ENCODE measurements around the gene COL4A2.

Gene COL4A2

GRCh38 chr13:110351636-110352420 is 44.7 kb downstream of the COL4A2 start:
- no peak for DNase-seq (ENCODE audit: low spot score)
- POLR2A ChIA-PET (ENCODE audit: low non-redundant PET), result no interaction called here
- no peak overlapping the region for H3K27ac ChIP-seq
- TF ChIP-seq CTCF (conservative IDR thresholded peaks at IDR 0.05; ENCODE audit: low read depth), result no peak
- CTCF ChIA-PET, result interaction anchor here (0.5 kb wide), 1 partner anchor 472 kb away, joined by 3 read pairs; no protein-coding TSS in a partner anchor

DNA sequence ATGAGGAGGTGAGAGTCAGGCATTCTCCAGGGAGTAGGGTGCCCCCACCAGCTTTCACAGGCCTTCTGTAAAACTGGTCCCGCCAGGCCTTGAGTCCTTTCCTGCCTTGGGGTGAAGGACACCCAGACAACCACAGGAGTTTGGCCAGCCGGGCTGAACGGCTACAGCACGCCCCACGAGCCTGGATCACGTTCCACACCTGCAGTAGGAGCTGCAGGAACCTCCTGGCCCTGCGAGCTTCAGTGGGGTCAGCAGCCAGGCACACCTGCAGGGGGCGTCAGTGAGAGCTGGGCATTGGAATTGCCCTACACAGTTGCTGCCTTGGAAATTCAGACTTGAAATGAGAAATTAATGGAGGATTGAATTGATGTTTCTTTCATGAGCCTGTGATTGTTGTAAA is 45.7 kb downstream of the COL4A2 start:
- TF ChIP-seq CTCF (conservative IDR thresholded peaks at IDR 0.05; ENCODE audit: low read depth), result no peak; the same call in 1 of the 2 replicates
- CTCF ChIA-PET, result no interaction called here
- 0 out of 2 replicates have a peak overlapping the region, but pooled peaks have one; percentile 5 for H3K27ac ChIP-seq
- POLR2A ChIA-PET (ENCODE audit: low non-redundant PET), result no interaction called here
- DNase-seq (ENCODE audit: low spot score), result no peak

- no peak for TF ChIP-seq CTCF (conservative IDR thresholded peaks at IDR 0.05; ENCODE audit: low read depth)
Observed at GRCh38 chr13:110353339-110353977, 46.4 kb downstream of the COL4A2 start.

DNA sequence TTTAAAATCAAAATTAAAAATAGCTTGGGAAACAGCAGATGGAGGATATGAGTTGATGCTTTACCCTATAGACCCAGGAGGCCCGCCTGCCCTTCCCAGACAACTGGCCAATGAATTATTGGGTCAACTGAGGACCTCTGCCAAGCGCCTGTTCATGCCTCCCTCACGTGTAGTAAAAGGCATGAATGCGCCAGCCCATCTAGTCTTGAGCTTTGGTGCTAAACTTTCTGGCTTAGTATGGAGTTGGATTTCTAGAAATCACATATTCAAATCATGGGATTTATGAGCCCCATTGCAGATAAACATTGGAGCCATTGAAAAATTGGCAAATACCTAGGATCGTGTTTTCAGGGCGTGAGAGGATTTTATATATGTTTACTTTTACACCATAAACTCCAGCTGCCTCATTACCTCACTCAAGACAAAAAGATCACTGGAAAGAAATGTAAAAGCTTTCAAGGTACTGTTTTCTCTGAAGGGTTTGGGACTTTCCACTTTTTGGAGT is 47.1 kb downstream of the COL4A2 start:
- POLR2A ChIA-PET (ENCODE audit: low non-redundant PET), result no interaction called here

More at GRCh38 chr13:110353339-110353977, 46.4 kb downstream of the COL4A2 start:
- ChIA-PET POLR2A (ENCODE audit: low non-redundant PET) (no interaction called here), CTCF (no interaction called here)
- DNase-seq (ENCODE audit: low spot score), result no peak
- H3K27ac ChIP-seq, result no peak overlapping the region

GRCh38 chr13:110354715-110355473 is 47.8 kb downstream of the COL4A2 start:
- ChIA-PET POLR2A (ENCODE audit: low non-redundant PET) (no interaction called here), CTCF (no interaction called here)
- no peak overlapping the region for H3K27ac ChIP-seq
- no peak for DNase-seq (ENCODE audit: low spot score)
- TF ChIP-seq CTCF (conservative IDR thresholded peaks at IDR 0.05; ENCODE audit: low read depth), result no peak

More for the DNA sequence above, 47.1 kb downstream of the COL4A2 start:
- H3K27ac ChIP-seq, result no peak overlapping the region
- TF ChIP-seq CTCF (conservative IDR thresholded peaks at IDR 0.05; ENCODE audit: low read depth), result no peak
- DNase-seq (ENCODE audit: low spot score), result no peak
- CTCF ChIA-PET, result interaction anchor here (0.7 kb wide), 1 partner anchor 34 kb away, joined by 5 read pairs; no protein-coding TSS in a partner anchor

DNA sequence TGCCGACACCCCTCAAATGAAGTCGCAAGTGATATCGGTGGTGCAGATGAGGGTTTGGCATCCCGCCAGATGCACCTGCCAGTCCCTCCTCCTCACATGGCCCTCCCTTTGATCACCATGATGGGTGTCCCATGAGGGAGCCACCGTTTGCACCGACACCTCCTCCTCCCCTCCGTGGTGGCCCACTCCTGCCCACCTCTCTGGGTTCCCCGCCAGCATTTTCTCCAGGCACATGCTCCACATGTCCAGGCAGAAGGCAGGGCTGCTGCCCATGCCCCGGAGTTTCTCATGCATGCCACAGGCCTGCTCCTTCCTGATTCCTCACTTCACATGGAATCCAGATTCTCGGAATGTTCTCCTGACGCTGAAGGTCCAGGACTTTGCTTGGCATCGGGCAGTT is 49.3 kb downstream of the COL4A2 start:
- TF ChIP-seq CTCF (conservative IDR thresholded peaks at IDR 0.05; ENCODE audit: low read depth), result no peak
- H3K27ac ChIP-seq, result peak overlapping the region; percentile 12; the same call in 1 of the 2 replicates
- DNase-seq (ENCODE audit: low spot score), result no peak
- ChIA-PET CTCF (no interaction called here), POLR2A (ENCODE audit: low non-redundant PET) (no interaction called here)

Measured in RWPE1 (cell line).